ENCODE results near the gene CEP72.

DNA sequence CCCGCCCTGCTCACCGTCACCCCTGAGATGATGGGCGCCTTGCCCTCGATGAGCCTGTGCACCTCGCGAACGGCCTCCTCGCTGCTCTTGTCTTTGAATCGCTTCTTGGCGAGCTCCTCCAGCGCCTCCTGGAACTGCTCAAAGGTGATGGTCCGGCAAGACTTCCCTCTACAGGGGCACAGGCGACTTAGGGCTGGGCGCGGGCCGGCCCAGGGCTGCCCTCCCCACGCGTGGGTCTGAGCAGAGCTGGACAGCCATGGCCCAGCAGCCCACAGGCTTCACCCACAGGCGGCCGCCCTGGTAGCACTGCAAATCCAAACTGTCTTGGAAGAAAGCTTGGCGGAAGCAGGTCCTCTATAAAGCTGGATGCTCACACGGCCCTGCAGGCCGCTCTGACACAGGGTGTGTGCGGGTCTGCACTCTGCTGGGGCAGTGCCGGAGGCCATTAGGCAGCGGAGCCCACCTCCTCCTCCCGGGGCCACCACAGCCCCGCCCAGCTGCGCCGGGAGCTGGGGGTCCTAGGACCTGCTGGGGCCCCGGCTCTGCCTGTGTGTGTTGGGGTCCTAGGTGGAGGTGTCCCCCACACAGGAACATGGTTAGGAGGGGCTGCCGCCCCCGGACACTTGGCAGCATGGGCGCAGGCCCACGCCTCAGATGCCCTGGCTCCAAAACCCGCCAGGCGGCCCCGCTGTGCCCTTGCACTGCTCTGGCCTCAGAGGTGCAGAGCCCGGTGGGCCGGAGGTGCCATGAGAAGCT lies 54.0 kb downstream of the CEP72 start:
- TF ChIP-seq, protein P1, sequence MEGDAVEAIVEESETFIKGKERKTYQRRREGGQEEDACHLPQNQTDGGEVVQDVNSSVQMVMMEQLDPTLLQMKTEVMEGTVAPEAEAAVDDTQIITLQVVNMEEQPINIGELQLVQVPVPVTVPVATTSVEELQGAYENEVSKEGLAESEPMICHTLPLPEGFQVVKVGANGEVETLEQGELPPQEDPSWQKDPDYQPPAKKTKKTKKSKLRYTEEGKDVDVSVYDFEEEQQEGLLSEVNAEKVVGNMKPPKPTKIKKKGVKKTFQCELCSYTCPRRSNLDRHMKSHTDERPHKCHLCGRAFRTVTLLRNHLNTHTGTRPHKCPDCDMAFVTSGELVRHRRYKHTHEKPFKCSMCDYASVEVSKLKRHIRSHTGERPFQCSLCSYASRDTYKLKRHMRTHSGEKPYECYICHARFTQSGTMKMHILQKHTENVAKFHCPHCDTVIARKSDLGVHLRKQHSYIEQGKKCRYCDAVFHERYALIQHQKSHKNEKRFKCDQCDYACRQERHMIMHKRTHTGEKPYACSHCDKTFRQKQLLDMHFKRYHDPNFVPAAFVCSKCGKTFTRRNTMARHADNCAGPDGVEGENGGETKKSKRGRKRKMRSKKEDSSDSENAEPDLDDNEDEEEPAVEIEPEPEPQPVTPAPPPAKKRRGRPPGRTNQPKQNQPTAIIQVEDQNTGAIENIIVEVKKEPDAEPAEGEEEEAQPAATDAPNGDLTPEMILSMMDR (IDR thresholded peaks at IDR 0.05), result no peak
- TF ChIP-seq EZH2 (IDR thresholded peaks at IDR 0.05), result no peak
- no peak for TF ChIP-seq EZH2phosphoT487 (IDR thresholded peaks at IDR 0.05)
